Measurements from ENCODE around the gene ZDHHC13.

ZDHHC13 gene

GRCh38 chr11:19099093-19099492 is 17.9 kb upstream of the ZDHHC13 start:
- H3K79me1 ChIP-seq (ENCODE audit: low read length), result no peaks in the 10 kb centered on the region
- no peaks in the 10 kb centered on the region for H3K27me3 ChIP-seq (ENCODE audit: insufficient read depth, low read length)
- no CpG with 5 or more reads among the region's 3 CpGs for WGBS (ENCODE audit: extremely low coverage, insufficient coverage, insufficient read length)
- H2BK5ac ChIP-seq (ENCODE audit: low read depth, low read length, poor library complexity), result no peak overlapping the region
- H4K8ac ChIP-seq (ENCODE audit: low read depth, low read length), result no peak overlapping the region
- DNase-seq, result no peak
- H3K23ac ChIP-seq (ENCODE audit: low read length), result no peak overlapping the region
- H3K27ac ChIP-seq (ENCODE audit: low read depth, low read length), result no peak overlapping the region
- no peak overlapping the region for H3K18ac ChIP-seq (ENCODE audit: low read length)
- no peaks in the 10 kb centered on the region for H3K79me2 ChIP-seq (ENCODE audit: control insufficient read depth, insufficient read depth, low read length, poor library complexity)
- no peak overlapping the region for H3K14ac ChIP-seq (ENCODE audit: low read length)
- no peak overlapping the region for H2BK120ac ChIP-seq (ENCODE audit: insufficient read depth, low read length, poor library complexity)
- H3K4me3 ChIP-seq (ENCODE audit: low read depth, low read length), result no peak overlapping the region
- H2AFZ ChIP-seq (ENCODE audit: insufficient read depth, low read length, poor library complexity), result no peak overlapping the region
- no peak overlapping the region for H4K12ac ChIP-seq (ENCODE audit: low read depth, low read length)
- no peak overlapping the region for H4K91ac ChIP-seq (ENCODE audit: low read depth, low read length)
- H3K4me2 ChIP-seq (ENCODE audit: low read length), result no peak overlapping the region
- H3K36me3 ChIP-seq (ENCODE audit: control insufficient read depth in 1 of 2, insufficient read depth in 2 of 2, low read length in 2 of 2), result no peaks in the 10 kb centered on the region
- no peak overlapping the region for H2BK12ac ChIP-seq (ENCODE audit: low read length)
- no peak overlapping the region for H3K9ac ChIP-seq (ENCODE audit: low read length)
- H3K4ac ChIP-seq (ENCODE audit: low read depth, low read length), result no peak overlapping the region
- peaks cover 2% of the 10 kb centered on the region for H3K9me3 ChIP-seq (ENCODE audit: insufficient read depth, low read depth, low read length)
- H3K4me1 ChIP-seq (ENCODE audit: control insufficient read depth in 1 of 2, insufficient read depth in 2 of 2, low read length in 2 of 2), result no peaks in the 10 kb centered on the region
- H2AK5ac ChIP-seq (ENCODE audit: low read length), result no peak overlapping the region

- Histone ChIP-seq H4K91ac (ENCODE audit: low read depth, low read length) (no peak overlapping the region), H4K8ac (ENCODE audit: low read depth, low read length) (no peak overlapping the region), H3K23ac (ENCODE audit: low read length) (no peak overlapping the region), H2BK12ac (ENCODE audit: low read length) (no peak overlapping the region), H3K79me1 (ENCODE audit: low read length) (no peaks in the 10 kb centered on the region), H3K36me3 (ENCODE audit: control insufficient read depth in 1 of 2, insufficient read depth in 2 of 2, low read length in 2 of 2) (no peaks in the 10 kb centered on the region), H2AFZ (ENCODE audit: insufficient read depth, low read length, poor library complexity) (no peak overlapping the region), H4K12ac (ENCODE audit: low read depth, low read length) (no peak overlapping the region), H2BK5ac (ENCODE audit: low read depth, low read length, poor library complexity) (no peak overlapping the region), H3K4ac (ENCODE audit: low read depth, low read length) (no peak overlapping the region), H2BK120ac (ENCODE audit: insufficient read depth, low read length, poor library complexity) (no peak overlapping the region), H3K79me2 (ENCODE audit: control insufficient read depth, insufficient read depth, low read length, poor library complexity) (no peaks in the 10 kb centered on the region), H3K18ac (ENCODE audit: low read length) (no peak overlapping the region), H3K9me3 (ENCODE audit: insufficient read depth, low read depth, low read length) (peaks cover 2% of the 10 kb centered on the region), H3K4me1 (ENCODE audit: control insufficient read depth in 1 of 2, insufficient read depth in 2 of 2, low read length in 2 of 2) (no peaks in the 10 kb centered on the region), H3K9ac (ENCODE audit: low read length) (no peak overlapping the region), H3K4me3 (ENCODE audit: low read depth, low read length) (no peak overlapping the region), H3K4me2 (ENCODE audit: low read length) (no peak overlapping the region), H3K27me3 (ENCODE audit: insufficient read depth, low read length) (no peaks in the 10 kb centered on the region), H2AK5ac (ENCODE audit: low read length) (no peak overlapping the region), H3K27ac (ENCODE audit: low read depth, low read length) (no peak overlapping the region), H3K14ac (ENCODE audit: low read length) (no peak overlapping the region)
- no peak for DNase-seq
- WGBS (ENCODE audit: extremely low coverage, insufficient coverage, insufficient read length), result 100% methylated on average over 1 of the region's 4 CpGs
These were observed 16.1 kb upstream of the ZDHHC13 start for GRCh38 chr11:19100885-19101284.

- H2BK12ac ChIP-seq (ENCODE audit: low read length), result no peak overlapping the region
- no peak overlapping the region for H2AFZ ChIP-seq (ENCODE audit: insufficient read depth, low read length, poor library complexity)
- H4K91ac ChIP-seq (ENCODE audit: low read depth, low read length), result no peak overlapping the region
- no peak for DNase-seq
- H3K27me3 ChIP-seq (ENCODE audit: insufficient read depth, low read length), result no peaks in the 10 kb centered on the region
- H2AK5ac ChIP-seq (ENCODE audit: low read length), result no peak overlapping the region
- H3K18ac ChIP-seq (ENCODE audit: low read length), result no peak overlapping the region
- H3K4me2 ChIP-seq (ENCODE audit: low read length), result no peak overlapping the region
- H4K8ac ChIP-seq (ENCODE audit: low read depth, low read length), result no peak overlapping the region
- no peaks in the 10 kb centered on the region for H3K36me3 ChIP-seq (ENCODE audit: control insufficient read depth in 1 of 2, insufficient read depth in 2 of 2, low read length in 2 of 2)
- no peak overlapping the region for H3K14ac ChIP-seq (ENCODE audit: low read length)
- H3K23ac ChIP-seq (ENCODE audit: low read length), result no peak overlapping the region
- H4K12ac ChIP-seq (ENCODE audit: low read depth, low read length), result no peak overlapping the region
- H3K4me1 ChIP-seq (ENCODE audit: control insufficient read depth in 1 of 2, insufficient read depth in 2 of 2, low read length in 2 of 2), result no peaks in the 10 kb centered on the region
- H3K79me2 ChIP-seq (ENCODE audit: control insufficient read depth, insufficient read depth, low read length, poor library complexity), result no peaks in the 10 kb centered on the region
- no peak overlapping the region for H3K4me3 ChIP-seq (ENCODE audit: low read depth, low read length)
- H2BK5ac ChIP-seq (ENCODE audit: low read depth, low read length, poor library complexity), result no peak overlapping the region
- WGBS (ENCODE audit: extremely low coverage, insufficient coverage, insufficient read length), result no CpG with 5 or more reads among the region's 4 CpGs
- H3K9ac ChIP-seq (ENCODE audit: low read length), result no peak overlapping the region
- H3K27ac ChIP-seq (ENCODE audit: low read depth, low read length), result no peak overlapping the region
- H3K79me1 ChIP-seq (ENCODE audit: low read length), result no peaks in the 10 kb centered on the region
- H2BK120ac ChIP-seq (ENCODE audit: insufficient read depth, low read length, poor library complexity), result no peak overlapping the region
- peaks cover 2% of the 10 kb centered on the region for H3K9me3 ChIP-seq (ENCODE audit: insufficient read depth, low read depth, low read length)
- H3K4ac ChIP-seq (ENCODE audit: low read depth, low read length), result no peak overlapping the region
These were observed 15.0 kb upstream of the ZDHHC13 start for GRCh38 chr11:19101796-19102520.

- H3K4me1 ChIP-seq (ENCODE audit: control insufficient read depth in 1 of 2, insufficient read depth in 2 of 2, low read length in 2 of 2), result no peaks in the 10 kb centered on the region
- H2BK12ac ChIP-seq (ENCODE audit: low read length), result no peak overlapping the region
- H3K14ac ChIP-seq (ENCODE audit: low read length), result no peak overlapping the region
- H3K36me3 ChIP-seq (ENCODE audit: control insufficient read depth in 1 of 2, insufficient read depth in 2 of 2, low read length in 2 of 2), result no peaks in the 10 kb centered on the region
- no peak overlapping the region for H3K18ac ChIP-seq (ENCODE audit: low read length)
- no peak overlapping the region for H2AK5ac ChIP-seq (ENCODE audit: low read length)
- peaks cover 2% of the 10 kb centered on the region for H3K9me3 ChIP-seq (ENCODE audit: insufficient read depth, low read depth, low read length)
- H2AFZ ChIP-seq (ENCODE audit: insufficient read depth, low read length, poor library complexity), result no peak overlapping the region
- H3K27ac ChIP-seq (ENCODE audit: low read depth, low read length), result no peak overlapping the region
- no peak overlapping the region for H4K8ac ChIP-seq (ENCODE audit: low read depth, low read length)
- no peaks in the 10 kb centered on the region for H3K79me2 ChIP-seq (ENCODE audit: control insufficient read depth, insufficient read depth, low read length, poor library complexity)
- H3K4me2 ChIP-seq (ENCODE audit: low read length), result no peak overlapping the region
- H3K27me3 ChIP-seq (ENCODE audit: insufficient read depth, low read length), result no peaks in the 10 kb centered on the region
- H3K23ac ChIP-seq (ENCODE audit: low read length), result no peak overlapping the region
- no peak overlapping the region for H2BK120ac ChIP-seq (ENCODE audit: insufficient read depth, low read length, poor library complexity)
- DNase-seq, result no peak
- no peak overlapping the region for H4K12ac ChIP-seq (ENCODE audit: low read depth, low read length)
- H4K91ac ChIP-seq (ENCODE audit: low read depth, low read length), result no peak overlapping the region
- no peak overlapping the region for H3K4me3 ChIP-seq (ENCODE audit: low read depth, low read length)
- no peak overlapping the region for H3K4ac ChIP-seq (ENCODE audit: low read depth, low read length)
- no peaks in the 10 kb centered on the region for H3K79me1 ChIP-seq (ENCODE audit: low read length)
- no CpG with 5 or more reads among the region's 1 CpG for WGBS (ENCODE audit: extremely low coverage, insufficient coverage, insufficient read length)
- H2BK5ac ChIP-seq (ENCODE audit: low read depth, low read length, poor library complexity), result no peak overlapping the region
- H3K9ac ChIP-seq (ENCODE audit: low read length), result no peak overlapping the region
These were observed 14.5 kb upstream of the ZDHHC13 start for GRCh38 chr11:19102521-19102900.
